Mesenchymal stem cell (in vitro differentiated cells and primary cell): ENCODE data around the gene ACACB.

ENCODE experiments used
- DNase-seq: peaks from one replicate; pipeline ENCODE4 v3.0.0-alpha.2; 2013
- H2AFZ ChIP-seq: one replicate; pipeline ENCODE4 v1.6.1; 2013; ENCODE audit warnings: low read depth, mild to moderate bottlenecking, control low read depth, inconsistent platforms, low read length, moderate library complexity
- H2AK5ac ChIP-seq: 2 replicates; pipeline ENCODE4 v1.6.1; 2013; ENCODE audit warnings: low read length, moderate library complexity, mild to moderate bottlenecking, inconsistent platforms; ENCODE audit not compliant: severe bottlenecking
- H2BK120ac ChIP-seq: one replicate; pipeline ENCODE4 v1.6.1; 2013; ENCODE audit warnings: low read depth, mild to moderate bottlenecking, inconsistent platforms, low read length, moderate library complexity
- H2BK12ac ChIP-seq, 2 experiments: one replicate each; pipeline ENCODE4 v1.6.1; 2013; ENCODE audit warnings: inconsistent platforms in 2 of 2, low read length in 2 of 2, mild to moderate bottlenecking in 2 of 2, moderate library complexity in 2 of 2, control low read depth in 1 of 2
- H2BK15ac ChIP-seq: one replicate; pipeline ENCODE4 v1.6.1; 2013; ENCODE audit warnings: mild to moderate bottlenecking, low read depth, inconsistent platforms; ENCODE audit not compliant: poor library complexity, severe bottlenecking
- H2BK5ac ChIP-seq: 2 replicates; pipeline ENCODE4 v1.6.1; 2013; ENCODE audit warnings: low read depth, mild to moderate bottlenecking, low read length, control low read depth, inconsistent platforms; ENCODE audit not compliant: poor library complexity, severe bottlenecking
- H3K14ac ChIP-seq, 2 experiments: one replicate each; pipeline ENCODE4 v1.6.1; 2013; ENCODE audit warnings: inconsistent platforms in 2 of 2, low read length in 2 of 2, control low read depth in 1 of 2, mild to moderate bottlenecking in 1 of 2, moderate library complexity in 1 of 2
- H3K18ac ChIP-seq, 2 experiments: one replicate each; pipeline ENCODE4 v1.6.1; 2013; ENCODE audit warnings: inconsistent platforms in 2 of 2, low read length in 2 of 2, control low read depth in 1 of 2, low read depth in 1 of 2, mild to moderate bottlenecking in 1 of 2
- H3K23ac ChIP-seq, 2 experiments: one replicate each; pipeline ENCODE4 v1.6.1; 2013; ENCODE audit warnings: inconsistent platforms in 2 of 2, low read length in 2 of 2, mild to moderate bottlenecking in 2 of 2, moderate library complexity in 2 of 2, control low read depth in 1 of 2
- H3K27ac ChIP-seq: 2 replicates; pipeline ENCODE4 v1.5.1; 2013; ENCODE audit warnings: mild to moderate bottlenecking, moderate library complexity, low read length, control low read depth, inconsistent platforms; ENCODE audit not compliant: poor library complexity, severe bottlenecking
- H3K27me3 ChIP-seq, 2 experiments: 2 replicates each; pipeline versions ENCODE4 v1.6.1 to v1.7.0; 2013; ENCODE audit warnings: low read length in 2 of 2, mild to moderate bottlenecking in 2 of 2, moderate library complexity in 2 of 2, control low read depth in 1 of 2, inconsistent platforms in 1 of 2; ENCODE audit not compliant: control insufficient read depth in 1 of 2, insufficient read depth in 1 of 2
- H3K36me3 ChIP-seq, 2 experiments: 2 replicates each; pipeline versions ENCODE4 v1.6.1 to v1.7.0; 2013; ENCODE audit warnings: low read length in 2 of 2, control low read depth in 1 of 2, inconsistent platforms in 1 of 2, low read depth in 1 of 2, mild to moderate bottlenecking in 1 of 2; ENCODE audit not compliant: insufficient read depth in 2 of 2, control insufficient read depth in 1 of 2
- H3K4ac ChIP-seq, 2 experiments: one replicate each; pipeline ENCODE4 v1.6.1; 2013; ENCODE audit warnings: inconsistent platforms in 2 of 2, low read length in 2 of 2, mild to moderate bottlenecking in 2 of 2, moderate library complexity in 2 of 2, control low read depth in 1 of 2, low read depth in 1 of 2
- H3K4me1 ChIP-seq: 2 replicates; pipeline ENCODE4 v1.6.1; 2013; ENCODE audit warnings: low read depth, low read length, control low read depth; ENCODE audit not compliant: control insufficient read depth, insufficient read depth
- H3K4me2 ChIP-seq: 2 replicates; pipeline ENCODE4 v1.6.1; 2013; ENCODE audit warnings: low read length, mild to moderate bottlenecking, inconsistent platforms; ENCODE audit not compliant: poor library complexity, severe bottlenecking
- H3K4me3 ChIP-seq, 2 experiments: 2 replicates each; pipeline versions ENCODE4 v1.5.1 to v1.7.0; 2013; ENCODE audit warnings: low read length in 2 of 2, mild to moderate bottlenecking in 2 of 2, control low read depth in 1 of 2, low read depth in 1 of 2; ENCODE audit not compliant: insufficient read depth in 1 of 2
- H3K79me1 ChIP-seq: replicated peaks from 2 replicates; pipeline ENCODE4 v1.6.1; 2013; ENCODE audit warnings: mild to moderate bottlenecking, control low read depth, low read length, inconsistent platforms; ENCODE audit not compliant: poor library complexity, severe bottlenecking
- H3K9ac ChIP-seq: 2 replicates; pipeline ENCODE4 v1.7.0; 2013; ENCODE audit warnings: mild to moderate bottlenecking, low read length, moderate library complexity
- H3K9me3 ChIP-seq: 2 replicates; pipeline ENCODE4 v1.7.0; 2013; ENCODE audit warnings: mild to moderate bottlenecking, low read length; ENCODE audit not compliant: control insufficient read depth
- H4K8ac ChIP-seq: one replicate; pipeline ENCODE4 v1.6.1; 2013; ENCODE audit warnings: inconsistent platforms, mild to moderate bottlenecking, low read length, moderate library complexity
- H4K91ac ChIP-seq: one replicate; pipeline ENCODE4 v1.6.1; 2013; ENCODE audit warnings: mild to moderate bottlenecking, low read length, inconsistent platforms
- WGBS: methylation state at CpG from one replicate; pipeline ENCODE4 v1.1.7; 2013; ENCODE audit warnings: mixed read lengths; 5-methylcytosine and 5-hydroxymethylcytosine counted together

The ACACB gene

GRCh38 chr12:109160873-109161272 lies 44.5 kb downstream of the ACACB start:
- H3K23ac ChIP-seq, result no peak overlapping the region
- no peak overlapping the region for H4K91ac ChIP-seq
- no peaks in the 10 kb centered on the region for H3K4me1 ChIP-seq
- H3K14ac ChIP-seq, result no peak overlapping the region
- H3K9ac ChIP-seq, result no peak overlapping the region
- no peak overlapping the region for H3K18ac ChIP-seq
- no peak overlapping the region for H3K4me3 ChIP-seq
- H2BK12ac ChIP-seq, result no peak overlapping the region
- no peaks in the 10 kb centered on the region for H3K9me3 ChIP-seq
- no peak overlapping the region for H3K4me2 ChIP-seq
- no peak overlapping the region for H2BK5ac ChIP-seq
- no peak overlapping the region for H3K4ac ChIP-seq
- DNase-seq, result no peak
- no peak overlapping the region for H4K8ac ChIP-seq
- H2AFZ ChIP-seq, result no peak overlapping the region
- H3K27ac ChIP-seq, result no peak overlapping the region
- no peak overlapping the region for H2AK5ac ChIP-seq
- H3K27me3 ChIP-seq, result no peaks in the 10 kb centered on the region
- peaks cover 1% of the 10 kb centered on the region for H3K79me1 ChIP-seq
- H2BK15ac ChIP-seq, result no peak overlapping the region
- no peak overlapping the region for H2BK120ac ChIP-seq
- no peaks in the 10 kb centered on the region for H3K36me3 ChIP-seq
- WGBS, result 84% methylated on average over 4 of the region's 4 CpGs

- H3K4ac ChIP-seq, result no peak overlapping the region
- no peak overlapping the region for H2BK120ac ChIP-seq
- H3K18ac ChIP-seq, result no peak overlapping the region
- 82% methylated on average over 5 of the region's 5 CpGs for WGBS
- H4K91ac ChIP-seq, result no peak overlapping the region
- no peaks in the 10 kb centered on the region for H3K9me3 ChIP-seq
- H2BK12ac ChIP-seq, result no peak overlapping the region
- no peak overlapping the region for H2AK5ac ChIP-seq
- H3K4me2 ChIP-seq, result no peak overlapping the region
- H3K9ac ChIP-seq, result no peak overlapping the region
- peaks cover 1% of the 10 kb centered on the region for H3K79me1 ChIP-seq
- no peak overlapping the region for H3K27ac ChIP-seq
- no peak for DNase-seq
- no peak overlapping the region for H2AFZ ChIP-seq
- H2BK15ac ChIP-seq, result no peak overlapping the region
- H2BK5ac ChIP-seq, result no peak overlapping the region
- H3K36me3 ChIP-seq, result peaks cover 0 to 4% of the 10 kb centered on the region in 2 experiments
- H4K8ac ChIP-seq, result no peak overlapping the region
- no peak overlapping the region for H3K23ac ChIP-seq
- no peaks in the 10 kb centered on the region for H3K4me1 ChIP-seq
- H3K27me3 ChIP-seq, result no peaks in the 10 kb centered on the region
- H3K14ac ChIP-seq, result no peak overlapping the region
- no peak overlapping the region for H3K4me3 ChIP-seq
These were observed 46.2 kb downstream of the ACACB start for GRCh38 chr12:109162551-109162950.

GRCh38 chr12:109163167-109163566 lies 46.8 kb downstream of the ACACB start:
- H3K4me3 ChIP-seq, result no peak overlapping the region
- no peak overlapping the region for H3K4me2 ChIP-seq
- H2AFZ ChIP-seq, result no peak overlapping the region
- no peaks in the 10 kb centered on the region for H3K27me3 ChIP-seq
- peaks cover 1% of the 10 kb centered on the region for H3K79me1 ChIP-seq
- H3K9me3 ChIP-seq, result no peaks in the 10 kb centered on the region
- H3K4me1 ChIP-seq, result no peaks in the 10 kb centered on the region
- no peak overlapping the region for H3K18ac ChIP-seq
- DNase-seq, result no peak
- H3K9ac ChIP-seq, result no peak overlapping the region
- H3K4ac ChIP-seq, result no peak overlapping the region
- H3K36me3 ChIP-seq, result peaks cover 0 to 9% of the 10 kb centered on the region in 2 experiments
- no peak overlapping the region for H2BK12ac ChIP-seq
- H4K8ac ChIP-seq, result no peak overlapping the region
- no peak overlapping the region for H4K91ac ChIP-seq
- no peak overlapping the region for H3K27ac ChIP-seq
- H2BK15ac ChIP-seq, result no peak overlapping the region
- 89% methylated on average over 6 of the region's 6 CpGs for WGBS
- H3K14ac ChIP-seq, result no peak overlapping the region
- H3K23ac ChIP-seq, result no peak overlapping the region
- no peak overlapping the region for H2BK120ac ChIP-seq
- no peak overlapping the region for H2BK5ac ChIP-seq
- H2AK5ac ChIP-seq, result no peak overlapping the region

GRCh38 chr12:109165599-109165998 lies 49.2 kb downstream of the ACACB start:
- Histone ChIP-seq H4K91ac (no peak overlapping the region), H3K4ac (no peak overlapping the region), H3K18ac (no peak overlapping the region), H3K4me3 (no peak overlapping the region), H3K9ac (no peak overlapping the region), H2BK5ac (no peak overlapping the region), H2BK120ac (no peak overlapping the region), H2AK5ac (no peak overlapping the region), H3K23ac (no peak overlapping the region), H3K27ac (no peak overlapping the region), H2AFZ (no peak overlapping the region), H3K14ac (no peak overlapping the region), H3K36me3 (peaks cover 0 to 19% of the 10 kb centered on the region in 2 experiments), H3K9me3 (no peaks in the 10 kb centered on the region), H3K27me3 (no peaks in the 10 kb centered on the region), H3K4me2 (no peak overlapping the region), H3K79me1 (peaks cover 1% of the 10 kb centered on the region), H2BK12ac (no peak overlapping the region), H4K8ac (no peak overlapping the region), H2BK15ac (no peak overlapping the region), H3K4me1 (no peaks in the 10 kb centered on the region)
- WGBS, result 92% methylated on average over 1 of the region's 1 CpG
- DNase-seq, result peak; percentile 12
